IgD-negative memory B cell (primary cell): ENCODE data around the gene SMIM9. TPM values are rescaled to one million over a fixed set of nuclear protein-coding genes. Genes with fewer than 3 reads are reported as not detected.
A peak's percentile ranks its signal among the peaks of the same experiment; 100 is the strongest.
"Not testable (repeated sequence)": the region's sequence is repeated elsewhere in the genome, so short reads cannot be mapped to it uniquely, and the experiment has no call there.

ENCODE experiments used
- H3K27ac Mint-ChIP-seq, 3 donors: one replicate each; pipeline ENCODE4 v1.8.0; 2020 to 2022; ENCODE audit warnings: mild to moderate bottlenecking in 3 of 3, mixed read lengths in 3 of 3, moderate library complexity in 1 of 3
- H3K27me3 Mint-ChIP-seq: one replicate; pipeline ENCODE4 v1.8.0; 2021; ENCODE audit warnings: mixed read lengths
- H3K36me3 Mint-ChIP-seq: one replicate; pipeline ENCODE4 v1.8.0; 2020; ENCODE audit warnings: mild to moderate bottlenecking, mixed read lengths
- H3K4me1 Mint-ChIP-seq, 3 donors: one replicate each; pipeline ENCODE4 v1.8.0; 2020 to 2022; ENCODE audit warnings: mixed read lengths in 3 of 3, mild to moderate bottlenecking in 1 of 3
- H3K4me3 Mint-ChIP-seq, 4 donors: one replicate each; pipeline ENCODE4 v1.8.0; 2020 to 2022; ENCODE audit warnings: mild to moderate bottlenecking in 4 of 4, mixed read lengths in 4 of 4, moderate library complexity in 3 of 4
- H3K9me3 Mint-ChIP-seq, 3 donors: one replicate each; pipeline ENCODE4 v1.8.0; 2020 to 2021; ENCODE audit warnings: mixed read lengths in 3 of 3, mild to moderate bottlenecking in 1 of 3
- polyA plus RNA-seq: library from polyadenylated mRNA; unstranded; fragments of 300-500 nt; fragmentation: Illumina TruSeq; gene quantifications from one replicate; pipeline ENCODE4 v1.2.3, GENCODE V29; 2021

The SMIM9 gene
- polyA plus RNA-seq, result not detected

DNA sequence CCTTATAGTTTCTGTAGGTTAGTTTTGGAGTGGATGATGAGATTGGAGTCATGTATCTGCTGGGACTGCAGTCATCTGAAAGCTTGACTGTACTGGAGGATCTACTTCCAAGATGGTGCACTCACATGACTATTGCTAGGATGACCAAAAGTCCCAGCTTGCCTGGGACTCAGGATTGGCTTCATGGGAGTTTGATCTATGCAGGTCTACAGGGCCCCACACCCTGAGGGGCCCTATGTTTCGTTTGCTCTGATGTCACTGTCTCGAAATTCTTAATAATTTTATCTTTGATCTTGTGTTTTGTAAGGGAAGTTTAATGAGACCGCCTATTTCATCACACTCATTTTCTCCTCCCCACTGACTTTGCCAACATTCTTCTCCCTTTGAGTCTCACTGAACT, at the start of gene SMIM9:
Gene SMIM9, minus strand, starts transcription at position 101 of the 400 bp plus-strand sequence. CDS start 3,806 bp downstream, outside the sequence.
- H3K27me3 Mint-ChIP-seq, result no peaks in the 10 kb centered on the region
- no peak within 1 kb of the TSS for H3K4me3 Mint-ChIP-seq
- H3K36me3 Mint-ChIP-seq, result no peaks in the 10 kb centered on the region
- no peaks in the 10 kb centered on the region for H3K9me3 Mint-ChIP-seq
- peaks cover 2 to 8% (median 3%) of the 10 kb centered on the region in 3 donors for H3K4me1 Mint-ChIP-seq
- H3K27ac Mint-ChIP-seq, result no peak within 1 kb of the TSS

GRCh38 chrX:154884069-154884468, 49.6 kb upstream of the SMIM9 start:
- H3K27me3 Mint-ChIP-seq, H3K4me1 Mint-ChIP-seq, H3K27ac Mint-ChIP-seq, H3K36me3 Mint-ChIP-seq, H3K9me3 Mint-ChIP-seq, H3K4me3 Mint-ChIP-seq: not testable (repeated sequence)

- no peaks in the 10 kb centered on the region for H3K36me3 Mint-ChIP-seq
- no peaks in the 10 kb centered on the region for H3K4me1 Mint-ChIP-seq
- no peaks in the 10 kb centered on the region for H3K27me3 Mint-ChIP-seq
- H3K9me3 Mint-ChIP-seq, result peaks cover 0 to 16% (median 11%) of the 10 kb centered on the region in 3 donors
- no peak overlapping the region for H3K27ac Mint-ChIP-seq
- no peak overlapping the region for H3K4me3 Mint-ChIP-seq
These were observed 38.9 kb upstream of the SMIM9 start for GRCh38 chrX:154873329-154873728.

DNA sequence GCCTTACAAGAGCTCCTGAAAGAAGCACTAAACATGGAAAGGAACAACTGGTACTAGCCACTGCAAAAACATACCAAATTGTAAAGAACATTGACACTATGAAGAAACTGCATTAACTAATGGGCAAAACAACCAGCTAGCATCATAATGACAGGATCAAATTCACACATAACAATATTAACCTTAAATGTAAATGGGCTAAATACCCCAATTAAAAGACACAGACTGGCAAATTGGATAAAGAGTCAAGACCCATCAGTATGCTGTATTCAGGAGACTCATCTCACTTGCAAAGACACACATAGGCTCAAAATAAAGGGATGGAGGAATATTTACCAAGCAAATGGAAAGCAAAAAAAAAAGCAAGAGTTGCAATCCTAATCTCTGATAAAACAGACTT, 34.1 kb upstream of the SMIM9 start:
- not testable (repeated sequence) for H3K4me3 Mint-ChIP-seq, H3K27me3 Mint-ChIP-seq, H3K4me1 Mint-ChIP-seq, H3K36me3 Mint-ChIP-seq, H3K27ac Mint-ChIP-seq
- H3K9me3 Mint-ChIP-seq, result peaks cover 3 to 22% (median 14%) of the 10 kb centered on the region in 3 donors

DNA sequence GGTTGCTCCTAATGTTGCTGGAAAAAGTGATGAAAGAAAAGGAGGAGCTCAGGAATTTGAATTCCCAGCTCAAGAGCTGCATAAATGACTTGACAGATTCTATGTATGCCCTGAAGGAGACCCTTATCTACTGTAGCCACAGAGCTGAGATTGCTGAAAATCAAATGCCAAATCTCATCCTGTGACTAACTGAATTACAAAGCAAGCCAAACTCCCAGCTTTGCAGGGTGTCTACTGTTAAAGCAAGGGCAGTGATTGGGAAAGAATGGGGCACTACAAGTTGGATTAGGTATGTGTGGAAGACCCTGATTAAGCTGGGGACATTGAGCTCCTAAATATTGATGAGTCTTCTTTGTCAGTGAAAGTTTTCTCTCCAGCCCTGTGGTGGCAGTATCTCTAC, 20.8 kb upstream of the SMIM9 start:
- H3K4me1 Mint-ChIP-seq, result no peaks in the 10 kb centered on the region
- no peaks in the 10 kb centered on the region for H3K9me3 Mint-ChIP-seq
- H3K36me3 Mint-ChIP-seq, result no peaks in the 10 kb centered on the region
- no peak overlapping the region for H3K4me3 Mint-ChIP-seq
- peaks cover 1% of the 10 kb centered on the region for H3K27me3 Mint-ChIP-seq
- H3K27ac Mint-ChIP-seq, result no peak overlapping the region

- Mint-ChIP-seq H3K36me3 (no peaks in the 10 kb centered on the region), H3K27ac (no peak overlapping the region), H3K4me3 (no peak overlapping the region), H3K27me3 (peaks cover 2% of the 10 kb centered on the region), H3K4me1 (no peaks in the 10 kb centered on the region), H3K9me3 (peaks cover 0 to 4% (median 0%) of the 10 kb centered on the region in 3 donors)
These were observed 16.6 kb upstream of the SMIM9 start for GRCh38 chrX:154850957-154851611.

DNA sequence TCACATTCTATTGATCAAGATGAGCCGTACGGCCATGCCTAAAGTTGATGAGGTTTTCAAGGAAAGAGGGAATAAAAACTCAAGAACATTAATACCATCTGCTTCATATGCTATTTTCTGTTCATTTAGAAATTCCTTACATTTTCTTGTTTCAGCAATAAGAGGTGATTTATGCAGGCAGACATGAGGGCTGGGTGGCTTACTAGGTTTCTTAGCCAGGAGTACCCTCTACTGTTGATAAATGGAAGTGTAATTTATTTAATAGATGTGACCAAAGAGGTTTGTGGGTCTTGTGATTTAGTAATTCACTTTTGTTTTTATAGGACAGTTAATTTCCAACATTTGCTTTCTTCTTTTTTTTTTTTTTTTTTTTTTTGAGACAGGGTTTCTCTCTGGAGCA, 6.4 kb upstream of the SMIM9 start:
- Mint-ChIP-seq H3K9me3 (no peaks in the 10 kb centered on the region), H3K4me1 (no peaks in the 10 kb centered on the region), H3K27me3 (no peaks in the 10 kb centered on the region), H3K36me3 (no peaks in the 10 kb centered on the region), H3K4me3 (no peak overlapping the region), H3K27ac (no peak overlapping the region)

- Mint-ChIP-seq H3K9me3 (no peaks in the 10 kb centered on the region), H3K4me1 (no peaks in the 10 kb centered on the region), H3K27ac (no peak overlapping the region), H3K4me3 (no peak overlapping the region), H3K27me3 (no peaks in the 10 kb centered on the region), H3K36me3 (no peaks in the 10 kb centered on the region)
These were observed 1.7 kb upstream of the SMIM9 start for GRCh38 chrX:154836163-154836562.

- no peaks in the 10 kb centered on the region for H3K27me3 Mint-ChIP-seq
- H3K4me3 Mint-ChIP-seq, result no peak overlapping the region
- no peaks in the 10 kb centered on the region for H3K9me3 Mint-ChIP-seq
- H3K27ac Mint-ChIP-seq, result no peak overlapping the region
- H3K4me1 Mint-ChIP-seq, result peaks cover 3 to 13% (median 9%) of the 10 kb centered on the region in 3 donors
- H3K36me3 Mint-ChIP-seq, result no peaks in the 10 kb centered on the region
These were observed 652 bp downstream of the SMIM9 start for GRCh38 chrX:154833746-154834274.

DNA sequence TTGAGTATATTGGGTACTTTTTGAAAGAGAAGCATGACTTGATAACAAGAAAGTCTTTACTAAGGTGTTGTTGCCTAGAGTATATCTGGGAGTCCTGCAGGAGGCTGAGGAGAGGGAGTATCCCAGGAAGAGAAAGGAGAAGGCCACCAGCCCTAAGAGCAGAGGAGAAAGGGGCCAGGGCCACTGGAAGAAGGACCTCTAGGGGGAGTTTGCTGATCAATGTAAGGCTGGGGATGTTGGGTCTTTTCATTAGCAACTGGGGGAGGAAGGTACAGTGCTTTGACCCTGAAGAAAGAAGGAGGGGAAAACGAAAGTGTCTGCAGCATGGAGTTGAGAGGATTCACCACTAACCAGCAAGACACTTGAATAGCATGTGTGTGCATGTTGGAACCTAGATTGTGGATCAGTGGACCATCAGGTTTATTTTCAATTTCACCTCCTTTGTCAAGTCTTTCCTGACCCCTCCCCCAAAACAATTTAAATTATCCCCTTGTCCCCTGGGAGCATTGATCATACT, 4.5 kb downstream of the SMIM9 start:
- peak overlapping the region in 1 of 3 donors; percentile 32 for H3K27ac Mint-ChIP-seq
- H3K4me1 Mint-ChIP-seq, result peaks cover 19 to 33% (median 29%) of the 10 kb centered on the region in 3 donors
- no peaks in the 10 kb centered on the region for H3K36me3 Mint-ChIP-seq
- H3K4me3 Mint-ChIP-seq, result no peak overlapping the region
- H3K27me3 Mint-ChIP-seq, result no peaks in the 10 kb centered on the region
- H3K9me3 Mint-ChIP-seq, result no peaks in the 10 kb centered on the region

- peak overlapping the region in 1 of 4 donors; percentile 81 for H3K4me3 Mint-ChIP-seq
- H3K27me3 Mint-ChIP-seq, result no peaks in the 10 kb centered on the region
- H3K36me3 Mint-ChIP-seq, result no peaks in the 10 kb centered on the region
- peak overlapping the region; percentile 32 to 88 (median 71) for H3K27ac Mint-ChIP-seq
- H3K9me3 Mint-ChIP-seq, result peaks cover 0 to 2% (median 0%) of the 10 kb centered on the region in 3 donors
- H3K4me1 Mint-ChIP-seq, result peaks cover 19 to 33% (median 29%) of the 10 kb centered on the region in 3 donors
These were observed 5.3 kb downstream of the SMIM9 start for GRCh38 chrX:154829134-154829533.

GRCh38 chrX:154828016-154828408, 6.5 kb downstream of the SMIM9 start:
- Mint-ChIP-seq H3K27me3 (no peaks in the 10 kb centered on the region), H3K36me3 (no peaks in the 10 kb centered on the region), H3K27ac (peak overlapping the region; percentile 67 to 94 (median 88)), H3K4me3 (peak overlapping the region; percentile 16 to 69 (median 40)), H3K4me1 (peaks cover 21 to 36% (median 34%) of the 10 kb centered on the region in 3 donors), H3K9me3 (peaks cover 0 to 2% (median 0%) of the 10 kb centered on the region in 3 donors)

DNA sequence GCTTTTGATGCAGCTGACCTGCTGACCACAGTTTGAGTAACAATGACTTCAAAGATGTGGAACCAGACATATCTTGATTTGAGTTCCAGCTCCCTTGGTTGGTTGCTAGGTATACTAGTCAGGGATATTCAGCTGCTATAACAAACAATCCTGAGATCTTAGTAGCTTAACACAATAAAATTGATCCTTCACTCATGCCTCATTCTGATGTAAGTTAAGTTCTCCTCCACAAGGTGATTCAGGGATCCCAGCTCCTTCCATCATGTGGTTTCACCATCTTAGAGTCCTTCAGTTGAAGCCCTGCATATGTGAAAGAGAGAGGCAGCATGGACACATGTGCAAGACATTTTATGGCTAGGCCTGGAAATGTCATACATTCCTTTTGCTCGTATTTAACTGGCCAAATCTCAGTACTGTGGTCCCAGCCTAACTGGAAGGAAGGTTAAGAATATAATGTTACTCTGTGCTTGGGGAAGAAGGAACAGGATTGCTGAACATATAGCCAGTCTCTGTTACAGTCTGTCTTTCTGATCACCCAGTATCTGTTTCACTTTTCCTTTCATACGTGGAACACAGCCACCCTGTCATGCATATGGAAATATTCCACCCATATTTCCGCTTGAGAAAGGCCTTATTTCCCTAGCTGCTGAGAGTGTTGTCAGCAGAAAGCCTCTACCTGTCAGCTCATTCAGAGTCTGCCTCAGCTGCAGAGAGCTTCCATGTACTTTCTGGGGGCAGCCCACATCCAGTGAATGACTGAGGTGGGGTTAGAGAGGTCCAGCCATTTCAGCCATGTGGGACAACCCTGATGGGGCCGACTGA, 7.1 kb downstream of the SMIM9 start:
- H3K9me3 Mint-ChIP-seq, result peaks cover 0 to 2% (median 0%) of the 10 kb centered on the region in 3 donors
- peak overlapping the region; percentile 67 to 94 (median 88) for H3K27ac Mint-ChIP-seq
- no peaks in the 10 kb centered on the region for H3K36me3 Mint-ChIP-seq
- no peaks in the 10 kb centered on the region for H3K27me3 Mint-ChIP-seq
- peaks cover 21 to 36% (median 34%) of the 10 kb centered on the region in 3 donors for H3K4me1 Mint-ChIP-seq
- H3K4me3 Mint-ChIP-seq, result peak overlapping the region; percentile 16 to 69 (median 40)

- H3K27me3 Mint-ChIP-seq, H3K27ac Mint-ChIP-seq, H3K36me3 Mint-ChIP-seq, H3K9me3 Mint-ChIP-seq, H3K4me3 Mint-ChIP-seq: not testable (repeated sequence)
- H3K4me1 Mint-ChIP-seq, result peaks cover 19 to 38% (median 34%) of the 10 kb centered on the region in 3 donors
These were observed 8.9 kb downstream of the SMIM9 start for GRCh38 chrX:154825586-154825985.

GRCh38 chrX:154824638-154825037, 9.8 kb downstream of the SMIM9 start:
- Mint-ChIP-seq H3K27ac (no peak overlapping the region), H3K4me1 (peaks cover 27 to 39% (median 32%) of the 10 kb centered on the region in 3 donors), H3K36me3 (no peaks in the 10 kb centered on the region), H3K27me3 (no peaks in the 10 kb centered on the region), H3K9me3 (peaks cover 0 to 2% (median 0%) of the 10 kb centered on the region in 3 donors), H3K4me3 (no peak overlapping the region)
